ENCODE measurements around the gene KIF3B.

DNA sequence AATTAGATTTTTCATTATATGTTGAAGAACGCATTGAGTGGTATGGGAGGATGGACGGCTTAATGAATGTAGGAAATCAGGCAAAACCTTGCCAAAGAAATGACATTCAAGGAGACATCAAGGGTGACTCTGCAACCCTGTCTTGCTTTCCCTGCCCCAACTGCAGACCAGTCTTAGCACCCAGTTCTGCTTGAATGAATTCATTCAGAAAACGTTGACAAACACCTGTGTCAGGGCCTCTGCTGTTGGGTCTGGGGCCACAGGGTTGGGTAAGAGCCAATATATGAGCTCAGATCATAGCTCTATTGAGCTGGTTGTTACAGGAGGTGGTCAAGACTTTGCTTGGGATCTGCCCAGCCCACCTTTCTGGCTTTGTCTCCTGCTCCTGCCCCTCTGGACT is 73.0 kb downstream of the KIF3B start:
- TF ChIP-seq, protein P1, sequence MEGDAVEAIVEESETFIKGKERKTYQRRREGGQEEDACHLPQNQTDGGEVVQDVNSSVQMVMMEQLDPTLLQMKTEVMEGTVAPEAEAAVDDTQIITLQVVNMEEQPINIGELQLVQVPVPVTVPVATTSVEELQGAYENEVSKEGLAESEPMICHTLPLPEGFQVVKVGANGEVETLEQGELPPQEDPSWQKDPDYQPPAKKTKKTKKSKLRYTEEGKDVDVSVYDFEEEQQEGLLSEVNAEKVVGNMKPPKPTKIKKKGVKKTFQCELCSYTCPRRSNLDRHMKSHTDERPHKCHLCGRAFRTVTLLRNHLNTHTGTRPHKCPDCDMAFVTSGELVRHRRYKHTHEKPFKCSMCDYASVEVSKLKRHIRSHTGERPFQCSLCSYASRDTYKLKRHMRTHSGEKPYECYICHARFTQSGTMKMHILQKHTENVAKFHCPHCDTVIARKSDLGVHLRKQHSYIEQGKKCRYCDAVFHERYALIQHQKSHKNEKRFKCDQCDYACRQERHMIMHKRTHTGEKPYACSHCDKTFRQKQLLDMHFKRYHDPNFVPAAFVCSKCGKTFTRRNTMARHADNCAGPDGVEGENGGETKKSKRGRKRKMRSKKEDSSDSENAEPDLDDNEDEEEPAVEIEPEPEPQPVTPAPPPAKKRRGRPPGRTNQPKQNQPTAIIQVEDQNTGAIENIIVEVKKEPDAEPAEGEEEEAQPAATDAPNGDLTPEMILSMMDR (IDR thresholded peaks at IDR 0.05): no peak
- no peak for TF ChIP-seq POLR2AphosphoS5 (IDR thresholded peaks at IDR 0.05)
